A673 (cell line): Measurements from ENCODE around the gene PKP3. TPM values are rescaled to one million over a fixed set of nuclear protein-coding genes. Genes with fewer than 3 reads are reported as not detected.

Experiments
- BruUV-seq: library from RNA; stranded (reverse); fragments of 400-500 nt; replicated peaks from 2 replicates; lab custom pipeline; 2021; lab: Mats Ljungman, UMichigan
- CTCF ChIA-PET: fragments of 300-600 bp; sonication (Branson Sonifier 250); formaldehyde crosslinking; loops from one replicate; lab custom pipeline; 2022; ENCODE audit warnings: antibody characterized with exemption; lab: Charles Lee
- POLR2A ChIA-PET: fragments of 300-600 bp; sonication (Branson Sonifier 250); formaldehyde crosslinking; loops from one replicate; lab custom pipeline; 2022; ENCODE audit warnings: antibody characterized with exemption; ENCODE audit not compliant: low non-redundant PET; lab: Charles Lee
- DNase-seq: peaks from one replicate; pipeline ENCODE4 v3.0.0-alpha.2; 2015; ENCODE audit warnings: low spot score
- H3K27ac ChIP-seq: fragments of 200-600 bp; sonication (generic); 2 replicates; pipeline ENCODE4 v1.5.1; 2016; ENCODE audit warnings: mixed run types, low read depth, mild to moderate bottlenecking, mixed read lengths, antibody characterized with exemption, low read length; ENCODE audit not compliant: poor library complexity, severe bottlenecking
- H3K27me3 ChIP-seq: fragments of 200-600 bp; sonication (generic); replicated peaks from 2 replicates; pipeline ENCODE4 v1.6.1; 2017; ENCODE audit warnings: mixed run types, low read depth, mild to moderate bottlenecking, mixed read lengths, antibody characterized with exemption, low read length; ENCODE audit not compliant: insufficient read depth, poor library complexity
- H3K36me3 ChIP-seq: fragments of 200-600 bp; sonication (generic); 2 replicates; pipeline ENCODE4 v1.6.1; 2016; ENCODE audit warnings: mixed run types, mild to moderate bottlenecking, mixed read lengths, antibody characterized with exemption, low read length; ENCODE audit not compliant: insufficient read depth, poor library complexity, severe bottlenecking
- H3K4me1 ChIP-seq: fragments of 200-600 bp; sonication (generic); 2 replicates; pipeline ENCODE4 v1.6.1; 2017; ENCODE audit warnings: mixed run types, mild to moderate bottlenecking, mixed read lengths, antibody characterized with exemption, low read length; ENCODE audit not compliant: insufficient read depth, poor library complexity, severe bottlenecking
- H3K4me3 ChIP-seq: fragments of 200-600 bp; sonication (generic); 2 replicates; pipeline ENCODE4 v1.5.1; 2016; ENCODE audit warnings: low read depth, mixed run types, mild to moderate bottlenecking, mixed read lengths, low read length; ENCODE audit not compliant: poor library complexity, severe bottlenecking
- H3K9me3 ChIP-seq: fragments of 200-600 bp; sonication (generic); 2 replicates; pipeline ENCODE4 v1.6.1; 2016; ENCODE audit warnings: mixed run types, low read depth, mild to moderate bottlenecking, mixed read lengths, antibody characterized with exemption, low read length; ENCODE audit not compliant: poor library complexity, severe bottlenecking
- EZH2 ChIP-seq: fragments of 200-600 bp; sonication (generic); IDR thresholded peaks from 2 replicates; pipeline ENCODE4 v1.6.1; 2017; ENCODE audit warnings: borderline replicate concordance, low read depth, mild to moderate bottlenecking, mixed read lengths, antibody characterized with exemption, low read length; ENCODE audit not compliant: poor library complexity, severe bottlenecking
- intact Hi-C: fragments of 100-400 bp; cut with micrococcal nuclease; formaldehyde crosslinking; loops from one replicate; pipeline ENCODE4 v1.10.0; 2022; ENCODE audit not compliant: unreplicated experiment
- total RNA-seq: library from RNA; stranded (reverse); gene quantifications from 2 replicates; pipeline ENCODE4 v1.2.3, GENCODE V29; 2021
- TF ChIP-seq, protein P1 (sequence below): fragments of 300-800, 200-600 bp; sonication (generic); conservative IDR thresholded peaks from 2 replicates; pipeline ENCODE4 v1.5.1; 2017; ENCODE audit warnings: low read depth, mild to moderate bottlenecking, antibody characterized with exemption, low read length, moderate library complexity, mixed read lengths

Gene PKP3
- total RNA-seq, 1 experiment from 2014 or later, result not detected

DNA sequence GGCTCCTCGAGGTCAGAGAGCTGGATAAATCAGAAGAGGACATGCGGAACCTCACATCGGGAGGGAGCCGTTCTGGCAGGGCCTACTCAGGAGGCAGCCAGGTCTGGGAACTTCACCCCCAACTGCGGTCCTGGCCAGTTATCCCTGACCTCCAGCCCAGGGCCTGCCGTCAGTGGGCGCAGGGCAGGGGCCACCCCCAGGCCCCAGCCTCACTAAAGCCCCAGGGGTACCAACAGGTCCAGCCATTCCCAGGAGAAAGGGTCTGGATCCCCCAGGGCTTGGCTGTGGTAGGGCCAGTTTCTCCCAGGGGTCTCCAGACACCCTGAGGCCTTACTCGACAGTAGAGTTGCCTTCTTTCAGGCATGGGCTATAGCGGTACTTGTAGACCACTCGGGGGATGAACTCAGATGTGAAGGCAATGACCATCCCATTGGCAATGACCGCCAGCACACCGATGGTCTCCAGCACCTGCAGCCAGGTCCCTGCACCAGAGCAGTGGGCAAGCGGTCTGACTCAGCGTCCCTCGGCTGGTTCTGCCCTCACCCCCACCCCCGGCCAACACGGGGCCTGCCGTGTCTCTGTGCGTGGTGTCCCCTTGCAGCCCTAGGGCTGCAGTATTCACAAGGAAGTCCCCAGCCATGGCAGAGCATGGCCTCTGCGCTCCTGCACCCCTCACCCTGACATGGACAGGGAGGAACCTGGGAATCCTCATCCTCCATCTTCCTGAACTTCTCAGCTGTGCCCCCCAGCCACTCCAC is 25.4 kb downstream of the PKP3 start:
- intact Hi-C loops, result no loop called here
- Histone ChIP-seq H3K27ac (no peak overlapping the region), H3K4me1 (no peaks in the 10 kb centered on the region), H3K9me3 (no peaks in the 10 kb centered on the region), H3K36me3 (no peaks in the 10 kb centered on the region), H3K4me3 (no peak overlapping the region), H3K27me3 (peaks cover 41% of the 10 kb centered on the region)
- ChIA-PET CTCF (no interaction called here), POLR2A (no interaction called here)
- no peak for DNase-seq
- no peak for TF ChIP-seq EZH2
- TF ChIP-seq, protein P1, sequence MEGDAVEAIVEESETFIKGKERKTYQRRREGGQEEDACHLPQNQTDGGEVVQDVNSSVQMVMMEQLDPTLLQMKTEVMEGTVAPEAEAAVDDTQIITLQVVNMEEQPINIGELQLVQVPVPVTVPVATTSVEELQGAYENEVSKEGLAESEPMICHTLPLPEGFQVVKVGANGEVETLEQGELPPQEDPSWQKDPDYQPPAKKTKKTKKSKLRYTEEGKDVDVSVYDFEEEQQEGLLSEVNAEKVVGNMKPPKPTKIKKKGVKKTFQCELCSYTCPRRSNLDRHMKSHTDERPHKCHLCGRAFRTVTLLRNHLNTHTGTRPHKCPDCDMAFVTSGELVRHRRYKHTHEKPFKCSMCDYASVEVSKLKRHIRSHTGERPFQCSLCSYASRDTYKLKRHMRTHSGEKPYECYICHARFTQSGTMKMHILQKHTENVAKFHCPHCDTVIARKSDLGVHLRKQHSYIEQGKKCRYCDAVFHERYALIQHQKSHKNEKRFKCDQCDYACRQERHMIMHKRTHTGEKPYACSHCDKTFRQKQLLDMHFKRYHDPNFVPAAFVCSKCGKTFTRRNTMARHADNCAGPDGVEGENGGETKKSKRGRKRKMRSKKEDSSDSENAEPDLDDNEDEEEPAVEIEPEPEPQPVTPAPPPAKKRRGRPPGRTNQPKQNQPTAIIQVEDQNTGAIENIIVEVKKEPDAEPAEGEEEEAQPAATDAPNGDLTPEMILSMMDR, result no peak
- BruUV-seq, result no TSS peak

DNA sequence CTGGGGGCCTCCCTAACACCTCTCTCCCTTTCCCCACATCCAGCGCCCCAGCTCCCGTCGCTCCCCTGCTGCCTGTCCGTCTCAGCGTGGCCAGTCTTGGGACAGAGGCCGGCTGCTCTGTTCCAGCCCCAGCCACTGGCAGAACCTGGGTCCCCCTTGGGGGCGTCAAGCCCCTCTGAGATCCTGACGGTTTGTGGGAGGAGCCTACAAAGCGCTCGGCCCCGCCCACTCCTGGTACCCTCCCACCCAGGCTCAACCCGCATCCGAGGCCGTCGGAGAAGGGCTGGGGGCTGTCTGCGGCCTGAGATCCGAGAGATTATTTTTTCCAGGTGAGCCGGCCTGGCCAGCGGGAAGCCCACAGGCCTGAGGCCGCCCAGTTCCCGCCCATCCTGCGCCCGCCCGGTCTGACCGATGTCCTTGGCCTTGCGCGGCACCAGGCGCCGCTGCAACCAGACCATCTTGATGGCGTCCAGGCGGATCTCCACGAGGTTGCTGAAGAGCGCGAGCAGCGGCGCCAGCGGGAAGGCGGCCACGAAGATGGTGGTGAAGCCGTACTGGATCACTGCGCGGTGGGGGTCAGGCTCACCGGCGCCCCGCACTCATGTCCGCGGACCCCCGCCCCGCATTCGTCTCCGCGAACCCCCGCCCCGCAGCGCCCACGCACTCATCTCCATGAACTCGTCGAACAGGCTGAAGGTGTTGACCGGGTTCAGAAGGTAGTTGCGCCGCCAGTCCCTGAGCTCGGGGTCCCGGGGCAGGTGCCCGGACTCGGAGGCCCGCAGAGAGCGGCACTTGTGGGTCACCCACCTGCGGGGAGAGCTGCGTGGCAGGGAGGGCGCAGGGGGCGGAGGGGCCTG is 26.3 kb downstream of the PKP3 start:
- ChIA-PET CTCF (no interaction called here), POLR2A (no interaction called here)
- Histone ChIP-seq H3K4me1 (no peaks in the 10 kb centered on the region), H3K27me3 (peaks cover 46% of the 10 kb centered on the region), H3K36me3 (no peaks in the 10 kb centered on the region), H3K9me3 (no peaks in the 10 kb centered on the region), H3K27ac (no peak overlapping the region), H3K4me3 (no peak overlapping the region)
- no TSS peak for BruUV-seq
- DNase-seq, result no peak
- intact Hi-C loops, result no loop called here
- TF ChIP-seq EZH2, result no peak
- TF ChIP-seq, protein P1, result no peak

DNA sequence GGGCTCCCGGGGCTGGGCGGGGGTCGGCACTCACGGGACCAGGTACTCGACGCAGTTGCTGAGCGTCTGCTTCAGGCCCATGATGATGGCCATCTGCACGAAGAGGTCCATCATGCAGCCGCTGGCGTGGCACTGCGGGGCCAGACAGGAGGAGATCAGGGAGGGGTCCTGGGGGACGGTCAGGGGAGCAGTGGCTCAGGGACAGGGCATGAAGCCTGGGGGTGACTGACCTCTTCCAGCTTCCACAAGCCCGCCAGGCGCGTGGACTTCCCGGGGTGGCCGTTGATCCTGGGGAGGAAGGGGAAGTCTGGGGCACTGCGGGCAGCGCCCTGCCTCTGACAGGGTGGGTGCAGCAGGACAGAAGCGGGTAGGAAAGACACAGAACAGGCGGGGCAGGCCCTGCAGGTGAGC is 26.9 kb downstream of the PKP3 start:
- TF ChIP-seq, protein P1, result no peak
- no peak for TF ChIP-seq EZH2
- no peak overlapping the region for H3K27ac ChIP-seq
- H3K4me1 ChIP-seq, result no peaks in the 10 kb centered on the region
- BruUV-seq, result no TSS peak
- H3K9me3 ChIP-seq, result no peaks in the 10 kb centered on the region
- ChIA-PET POLR2A (no interaction called here), CTCF (no interaction called here)
- intact Hi-C loops, result no loop called here
- H3K36me3 ChIP-seq, result no peaks in the 10 kb centered on the region
- no peak overlapping the region for H3K4me3 ChIP-seq
- DNase-seq, result no peak
- peaks cover 42% of the 10 kb centered on the region for H3K27me3 ChIP-seq
